ENCODE data around the gene VDAC1. TPM values are rescaled to one million over a fixed set of nuclear protein-coding genes. Genes with fewer than 3 reads are reported as not detected.

Gene VDAC1
- total and polyA plus RNA-seq, 10 of the 15 experiments (the other 5 are each of a cell fraction or from before 2014, with no cell fraction given): 245 to 488 (median 349) TPM

- TF ChIP-seq POU2F2 (IDR thresholded peaks at IDR 0.05; ENCODE audit: borderline replicate concordance, low read depth, low read length) (no peak), TARDBP (IDR thresholded peaks at IDR 0.05; ENCODE audit: borderline replicate concordance) (no peak)
Observed at GRCh38 chr5:133998042-133998441, 6.7 kb downstream of the VDAC1 start (continued).

DNA sequence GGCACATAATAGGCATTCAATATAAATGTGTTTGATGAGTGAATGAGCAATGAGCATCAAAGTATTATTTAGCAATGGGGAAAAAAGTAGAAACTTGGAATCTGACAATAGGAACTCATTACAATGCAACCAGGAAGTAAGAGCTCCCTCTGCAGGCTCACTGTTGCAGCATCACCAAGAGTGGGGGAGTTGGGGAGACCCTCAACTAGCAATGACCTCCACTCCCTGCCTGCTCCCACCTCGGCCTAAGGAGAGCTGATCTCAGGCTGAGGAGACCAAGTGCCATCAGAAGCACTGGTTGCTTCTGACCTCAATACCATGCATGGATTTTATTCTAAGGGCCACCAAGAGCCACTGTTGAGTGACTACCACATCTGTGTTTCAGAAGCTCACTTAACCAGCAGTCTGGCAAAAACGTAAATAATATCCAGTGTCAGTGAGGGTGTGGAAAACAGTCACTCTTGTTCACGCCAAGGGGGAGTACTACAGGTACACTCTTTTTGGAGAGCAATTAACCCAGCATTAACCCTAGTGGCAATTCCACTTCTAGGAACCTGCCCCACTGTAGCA, 8.0 kb downstream of the VDAC1 start:
- H3K4me3 ChIP-seq: peak overlapping the region; percentile 38; the same call in 1 of the 2 replicates
- no peaks in the 10 kb centered on the region for H3K9me3 ChIP-seq (replicated peaks; ENCODE audit: control insufficient read depth, insufficient read depth, low read length)
- in situ Hi-C loops (cut with MboI): no loop called here
- peak overlapping the region; percentile 69 for H3K4me2 ChIP-seq (ENCODE audit: control insufficient read depth, insufficient read depth)
- ChIA-PET RAD21 (ENCODE audit: unreplicated experiment) (interaction anchor here (0.9 to 1.7 kb wide), 4 partner anchors 27 to 255 kb away, joined by 3 to 11 read pairs (median 5); no protein-coding TSS in a partner anchor), SMC1A (ENCODE audit: uncharacterized antibody, unreplicated experiment) (interaction anchor here (0.7 to 2.9 kb wide), 11 partner anchors 16 to 94 kb away, joined by 3 to 16 read pairs (median 3); no protein-coding TSS in a partner anchor), POLR2A (interaction anchor here (0.6 to 0.8 kb wide), 4 partner anchors 11 to 257 kb away, joined by 3 to 4 read pairs (median 3); no protein-coding TSS in a partner anchor), CTCF (interaction anchor here (0.6 to 9.8 kb wide), 35 partner anchors 9 to 985 kb away, joined by 3 to 179 read pairs (median 4); partner anchors contain the start of gene VDAC1)
- peaks cover 8 to 15% of the 10 kb centered on the region in 2 experiments for H3K36me3 ChIP-seq (ENCODE audit: control insufficient read depth in 2 of 2, insufficient read depth in 2 of 2, low read length in 1 of 2)
- ATAC-seq (peak; percentile 53), DNase-seq (ENCODE audit: low read depth, low spot score) (no peak), FAIRE-seq (peak; percentile 64)
- no peak overlapping the region for H3K27ac ChIP-seq (ENCODE audit: control insufficient read depth, insufficient read depth)
- peaks cover 25% of the 10 kb centered on the region for H3K4me1 ChIP-seq (ENCODE audit: control insufficient read depth, insufficient read depth, low read length)
- intact Hi-C loops (cut with micrococcal nuclease; ENCODE audit: unreplicated experiment): no loop called here
- H4K20me1 ChIP-seq (ENCODE audit: control insufficient read depth, insufficient read depth): peaks cover 48% of the 10 kb centered on the region
- 50% methylated on average over 3 of the region's 3 CpGs for WGBS (ENCODE audit: insufficient coverage, insufficient replicate concordance, low lambda C conversion rate, missing lambda C conversion rate)
- H2AFZ ChIP-seq (ENCODE audit: control insufficient read depth, low read depth, low read length): no peak overlapping the region
- peaks cover 96% of the 10 kb centered on the region for H3K79me2 ChIP-seq (ENCODE audit: control insufficient read depth, insufficient read depth, low read length)
- TF ChIP-seq IRF4 (IDR thresholded peaks at IDR 0.05; ENCODE audit: low read depth, low read length) (no peak), CTCF (IDR thresholded peaks at IDR 0.05 in 2 of 3, conservative IDR thresholded peaks at IDR 0.05 in 1 of 3; ENCODE audit: control insufficient read depth in 2 of 3, extremely low read depth in 1 of 3, insufficient read depth in 1 of 3, low read depth in 3 of 3, low read length in 3 of 3) (peak; percentile 67 to 72 (median 68)), RAD21 (IDR thresholded peaks at IDR 0.05; ENCODE audit: insufficient read depth, low read depth, low read length) (peak; percentile 33), YY1 (IDR thresholded peaks at IDR 0.05; ENCODE audit: low read depth, low read length) (0 out of 2 replicates have a peak, but pooled peaks have one; percentile 6)
- H3K9ac ChIP-seq (ENCODE audit: control insufficient read depth, insufficient read depth, low read length): no peak overlapping the region; the same call in 1 of the 2 replicates
- no TSS peak for BruUV-seq (replicated peaks)
- H3K27me3 ChIP-seq (replicated peaks in 1 of 2; ENCODE audit: control insufficient read depth in 2 of 2, insufficient read depth in 2 of 2, low read length in 1 of 2): no peaks in the 10 kb centered on the region
